ENCODE data around the gene BATF3.

BATF3 gene

DNA sequence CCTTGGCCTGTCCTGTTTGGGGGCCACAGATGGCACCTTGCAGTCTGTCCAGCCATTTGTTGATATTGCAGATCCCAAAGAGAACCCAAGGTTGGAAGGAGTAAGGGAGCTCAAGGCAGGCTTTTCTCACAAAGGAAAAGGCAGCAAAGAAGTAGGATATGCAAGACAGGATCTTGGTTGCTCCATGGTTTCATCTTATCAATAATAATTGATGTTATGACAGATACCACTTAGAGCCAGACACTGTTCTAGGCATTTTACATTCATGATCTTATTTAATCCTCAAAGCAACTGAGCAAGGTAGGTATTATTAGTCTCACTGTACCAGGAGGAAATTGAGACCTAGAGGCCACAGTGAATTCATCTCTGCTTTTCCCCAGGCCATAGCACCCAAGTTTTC, 28.8 kb downstream of the BATF3 start:
- TF ChIP-seq L3MBTL2 (conservative IDR thresholded peaks at IDR 0.05) (no peak), FOXK2 (IDR thresholded peaks at IDR 0.05) (no peak), ARNT (IDR thresholded peaks at IDR 0.05) (no peak), NFRKB (IDR thresholded peaks at IDR 0.05) (no peak), HDGF (IDR thresholded peaks at IDR 0.05; ENCODE audit: borderline replicate concordance) (no peak), FOXM1 (IDR thresholded peaks at IDR 0.05; ENCODE audit: borderline replicate concordance) (no peak), FOXA1 (IDR thresholded peaks at IDR 0.05) (no peak), TARDBP (IDR thresholded peaks at IDR 0.05) (no peak), SP1 (IDR thresholded peaks at IDR 0.05) (no peak), LEF1 (IDR thresholded peaks at IDR 0.05; ENCODE audit: borderline replicate concordance) (no peak), ELF4 (IDR thresholded peaks at IDR 0.05) (no peak), CTBP1 (IDR thresholded peaks at IDR 0.05; ENCODE audit: borderline replicate concordance) (no peak), BHLHE40 (IDR thresholded peaks at IDR 0.05; ENCODE audit: borderline replicate concordance) (no peak), ZNF384 (IDR thresholded peaks at IDR 0.05) (no peak), SUZ12 (IDR thresholded peaks at IDR 0.05) (no peak)
- TF ChIP-seq, protein P1, sequence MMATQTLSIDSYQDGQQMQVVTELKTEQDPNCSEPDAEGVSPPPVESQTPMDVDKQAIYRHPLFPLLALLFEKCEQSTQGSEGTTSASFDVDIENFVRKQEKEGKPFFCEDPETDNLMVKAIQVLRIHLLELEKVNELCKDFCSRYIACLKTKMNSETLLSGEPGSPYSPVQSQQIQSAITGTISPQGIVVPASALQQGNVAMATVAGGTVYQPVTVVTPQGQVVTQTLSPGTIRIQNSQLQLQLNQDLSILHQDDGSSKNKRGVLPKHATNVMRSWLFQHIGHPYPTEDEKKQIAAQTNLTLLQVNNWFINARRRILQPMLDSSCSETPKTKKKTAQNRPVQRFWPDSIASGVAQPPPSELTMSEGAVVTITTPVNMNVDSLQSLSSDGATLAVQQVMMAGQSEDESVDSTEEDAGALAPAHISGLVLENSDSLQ (IDR thresholded peaks at IDR 0.05): no peak
- ChIA-PET CTCF (interaction anchor here (0.7 kb wide), 1 partner anchor 33 kb away, joined by 3 read pairs; no protein-coding TSS in a partner anchor), POLR2A (no interaction called here)
- DNase-seq (ENCODE audit: extremely low spot score): no peak

DNA sequence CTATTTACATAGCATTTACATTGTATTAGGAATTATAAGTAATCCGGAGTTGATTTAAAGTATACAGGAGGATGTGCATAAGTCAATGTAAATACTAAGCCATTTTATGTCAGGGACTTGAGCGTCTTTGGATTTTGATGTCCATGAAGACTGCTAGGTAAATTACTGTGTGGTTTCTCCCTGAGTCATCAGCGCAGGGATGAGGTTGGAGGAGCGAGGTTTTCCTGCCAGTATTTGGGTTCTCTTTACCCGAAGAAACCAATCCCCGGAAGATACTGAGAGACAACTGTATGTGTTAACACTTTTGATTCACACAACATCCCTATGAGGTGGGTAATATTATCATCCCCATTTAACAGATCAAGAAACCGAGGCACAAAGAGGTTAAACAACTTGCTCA, 29.3 kb downstream of the BATF3 start:
- DNase-seq (ENCODE audit: extremely low spot score): no peak
- CTCF ChIA-PET: no interaction called here
- TF ChIP-seq SP1 (IDR thresholded peaks at IDR 0.05): no peak
- no peak for TF ChIP-seq BHLHE40 (IDR thresholded peaks at IDR 0.05; ENCODE audit: borderline replicate concordance)
- TF ChIP-seq, protein P1 (IDR thresholded peaks at IDR 0.05): no peak
- TF ChIP-seq ZNF384 (IDR thresholded peaks at IDR 0.05): no peak
- no peak for TF ChIP-seq ARNT (IDR thresholded peaks at IDR 0.05)
- TF ChIP-seq FOXK2 (IDR thresholded peaks at IDR 0.05): no peak
- TF ChIP-seq HDGF (IDR thresholded peaks at IDR 0.05; ENCODE audit: borderline replicate concordance): no peak
- TF ChIP-seq CTBP1 (IDR thresholded peaks at IDR 0.05; ENCODE audit: borderline replicate concordance): no peak
- no peak for TF ChIP-seq FOXM1 (IDR thresholded peaks at IDR 0.05; ENCODE audit: borderline replicate concordance)
- TF ChIP-seq FOXA1 (IDR thresholded peaks at IDR 0.05): no peak
- no peak for TF ChIP-seq NFRKB (IDR thresholded peaks at IDR 0.05)
- TF ChIP-seq SUZ12 (IDR thresholded peaks at IDR 0.05): no peak
- POLR2A ChIA-PET: no interaction called here

GRCh38 chr1:212669600-212669999, 30.0 kb downstream of the BATF3 start:
- POLR2A ChIA-PET: no interaction called here
- CTCF ChIA-PET: no interaction called here
- TF ChIP-seq L3MBTL2 (conservative IDR thresholded peaks at IDR 0.05) (no peak), SP1 (IDR thresholded peaks at IDR 0.05) (no peak), FOXK2 (IDR thresholded peaks at IDR 0.05) (no peak), ZNF384 (IDR thresholded peaks at IDR 0.05) (no peak), LEF1 (IDR thresholded peaks at IDR 0.05; ENCODE audit: borderline replicate concordance) (no peak), CTBP1 (IDR thresholded peaks at IDR 0.05; ENCODE audit: borderline replicate concordance) (no peak), NFRKB (IDR thresholded peaks at IDR 0.05) (no peak), HDGF (IDR thresholded peaks at IDR 0.05; ENCODE audit: borderline replicate concordance) (no peak), FOXA1 (IDR thresholded peaks at IDR 0.05) (no peak), TARDBP (IDR thresholded peaks at IDR 0.05) (no peak), SUZ12 (IDR thresholded peaks at IDR 0.05) (no peak), ELF4 (IDR thresholded peaks at IDR 0.05) (no peak), ARNT (IDR thresholded peaks at IDR 0.05) (no peak), FOXM1 (IDR thresholded peaks at IDR 0.05; ENCODE audit: borderline replicate concordance) (no peak), BHLHE40 (IDR thresholded peaks at IDR 0.05; ENCODE audit: borderline replicate concordance) (no peak)
- TF ChIP-seq, protein P1 (IDR thresholded peaks at IDR 0.05): no peak
- no peak for DNase-seq (ENCODE audit: extremely low spot score)

- TF ChIP-seq TARDBP (IDR thresholded peaks at IDR 0.05): no peak
- TF ChIP-seq LEF1 (IDR thresholded peaks at IDR 0.05; ENCODE audit: borderline replicate concordance): no peak
- TF ChIP-seq BHLHE40 (IDR thresholded peaks at IDR 0.05; ENCODE audit: borderline replicate concordance): no peak
- TF ChIP-seq ELF4 (IDR thresholded peaks at IDR 0.05): no peak
- TF ChIP-seq FOXK2 (IDR thresholded peaks at IDR 0.05): no peak
- TF ChIP-seq, protein P1 (IDR thresholded peaks at IDR 0.05): no peak
- no peak for TF ChIP-seq FOXM1 (IDR thresholded peaks at IDR 0.05; ENCODE audit: borderline replicate concordance)
- TF ChIP-seq SP1 (IDR thresholded peaks at IDR 0.05): no peak
- no peak for TF ChIP-seq CTBP1 (IDR thresholded peaks at IDR 0.05; ENCODE audit: borderline replicate concordance)
- TF ChIP-seq FOXA1 (IDR thresholded peaks at IDR 0.05): no peak
- TF ChIP-seq L3MBTL2 (conservative IDR thresholded peaks at IDR 0.05): no peak
- TF ChIP-seq NFRKB (IDR thresholded peaks at IDR 0.05): no peak
- ChIA-PET CTCF (interaction anchor here (1.0 to 1.8 kb wide), 4 partner anchors 8 to 212 kb away, joined by 3 to 6 read pairs (median 4); no protein-coding TSS in a partner anchor), POLR2A (interaction anchor here (2.4 kb wide), 1 partner anchor 61 kb away, joined by 7 read pairs; the partner anchor contains the start of gene ATF3)
- DNase-seq (ENCODE audit: extremely low spot score): peak; percentile 62
These were observed 30.5 kb downstream of the BATF3 start for GRCh38 chr1:212669102-212669501.

DNA sequence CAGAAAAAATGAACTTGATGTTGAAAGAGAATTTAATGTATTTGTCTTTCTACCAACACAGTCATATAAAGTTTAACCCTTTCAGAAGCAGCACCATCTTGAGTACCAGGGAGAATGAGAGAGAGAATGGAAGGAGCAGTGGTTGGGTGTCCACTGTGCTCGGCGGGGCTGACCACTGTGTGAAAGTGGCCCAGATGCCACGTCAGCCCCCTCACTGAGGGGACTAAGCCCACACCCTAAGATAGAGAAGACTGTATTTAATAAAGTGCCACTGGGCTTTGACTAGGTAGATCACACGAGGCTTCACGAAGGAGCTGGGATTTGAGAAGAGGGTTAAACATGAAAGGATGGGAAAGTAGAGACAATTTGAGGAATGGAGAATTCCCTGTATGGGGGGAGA, 31.2 kb downstream of the BATF3 start:
- no peak for TF ChIP-seq FOXA1 (IDR thresholded peaks at IDR 0.05)
- TF ChIP-seq ELF4 (IDR thresholded peaks at IDR 0.05): no peak
- TF ChIP-seq NFRKB (IDR thresholded peaks at IDR 0.05): no peak
- POLR2A ChIA-PET: interaction anchor here (2.4 kb wide), 1 partner anchor 60 kb away, joined by 7 read pairs; the partner anchor contains the start of gene ATF3
- no peak for DNase-seq (ENCODE audit: extremely low spot score)
- CTCF ChIA-PET: interaction anchor here (0.7 to 1.8 kb wide), 8 partner anchors 9 to 1673 kb away, joined by 3 to 6 read pairs (median 3); no protein-coding TSS in a partner anchor

All from HEK293T (cell line).